Activated CD8-positive, alpha-beta memory T cell treated with anti-CD3 and anti-CD28 coated beads for 36 hours (primary cell): ENCODE data around the gene IP6K2. TPM values are rescaled to one million over a fixed set of nuclear protein-coding genes. Genes with fewer than 3 reads are reported as not detected.

Experiments
- CTCF ChIA-PET: fragments of 350-600 bp; sonication (Branson Sonifier 250); formaldehyde crosslinking; loops from one replicate; lab custom pipeline; 2021; ENCODE audit warnings: antibody characterized with exemption; lab: Charles Lee
- POLR2A ChIA-PET: fragments of 350-600 bp; sonication (Branson Sonifier 250); formaldehyde crosslinking; loops from one replicate; lab custom pipeline; 2021; ENCODE audit warnings: antibody characterized with exemption; lab: Charles Lee
- total RNA-seq, 2 experiments: library from RNA; stranded (reverse); gene quantifications; one replicate each; pipeline ENCODE4 v1.2.3, GENCODE V29; 2021

Gene IP6K2
- total RNA-seq, 2 experiments from 2014 or later, result 42.8 to 47.9 TPM

- POLR2A ChIA-PET, result interaction anchor here (1.0 kb wide), 1 partner anchor 11 kb away, joined by 3 read pairs; no protein-coding TSS in a partner anchor
- CTCF ChIA-PET, result no interaction called here
These were observed 20.4 kb downstream of the IP6K2 start for GRCh38 chr3:48696601-48697000.

DNA sequence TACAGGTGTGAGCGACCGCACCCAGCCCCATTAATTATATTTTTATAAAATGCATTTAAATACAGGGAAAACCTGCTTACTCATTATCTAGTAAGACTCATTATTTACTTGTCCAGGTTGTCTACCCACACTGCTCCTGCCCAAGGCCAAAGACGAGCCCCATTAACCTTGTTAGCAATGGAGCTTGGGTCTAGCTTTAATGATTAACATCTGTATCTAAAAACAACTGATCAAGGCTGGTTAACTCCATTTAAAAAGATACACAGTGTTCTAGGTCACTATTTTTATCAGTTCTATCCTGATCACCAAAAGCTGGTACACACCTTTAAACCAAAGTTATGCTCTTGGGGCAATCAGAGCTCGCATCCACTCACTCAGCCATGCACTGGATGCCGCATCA, 20.9 kb downstream of the IP6K2 start:
- POLR2A ChIA-PET, result interaction anchor here (1.0 kb wide), 1 partner anchor 10 kb away, joined by 3 read pairs; no protein-coding TSS in a partner anchor

DNA sequence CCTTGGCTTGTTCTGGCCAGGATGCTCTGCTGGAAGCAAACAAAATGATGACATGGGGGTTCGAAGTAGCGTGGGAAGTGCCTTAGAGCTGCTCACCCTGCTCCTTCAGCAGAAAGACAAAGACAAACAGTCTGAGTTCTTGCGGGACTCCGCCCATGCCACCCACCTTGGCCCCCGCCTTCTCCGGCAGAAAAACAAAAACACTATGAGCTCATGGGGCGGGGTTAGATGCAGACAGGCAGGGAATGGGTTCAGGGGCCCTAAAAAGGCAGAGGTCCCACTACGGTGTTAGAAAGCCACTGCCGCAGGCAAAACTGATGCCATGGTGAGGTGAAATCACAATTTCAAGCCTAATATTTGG, 21.6 kb downstream of the IP6K2 start:
- POLR2A ChIA-PET, result no interaction called here
- CTCF ChIA-PET, result interaction anchor here (0.8 to 1.2 kb wide), 2 partner anchors 10 to 32 kb away, joined by 3 read pairs; partner anchors contain the start of gene NCKIPSD

More for the DNA sequence above, 20.9 kb downstream of the IP6K2 start:
- CTCF ChIA-PET, result interaction anchor here (0.8 to 1.2 kb wide), 2 partner anchors 10 to 33 kb away, joined by 3 read pairs; partner anchors contain the start of gene NCKIPSD

GRCh38 chr3:48694610-48695392, 22.2 kb downstream of the IP6K2 start:
- POLR2A ChIA-PET, result no interaction called here
- CTCF ChIA-PET, result interaction anchor here (1.2 kb wide), 1 partner anchor 9 kb away, joined by 3 read pairs; the partner anchor contains the start of gene NCKIPSD

GRCh38 chr3:48693826-48694225, 23.2 kb downstream of the IP6K2 start:
- ChIA-PET CTCF (interaction anchor here (1.1 kb wide), 1 partner anchor 9 kb away, joined by 3 read pairs; no protein-coding TSS in a partner anchor), POLR2A (no interaction called here)

DNA sequence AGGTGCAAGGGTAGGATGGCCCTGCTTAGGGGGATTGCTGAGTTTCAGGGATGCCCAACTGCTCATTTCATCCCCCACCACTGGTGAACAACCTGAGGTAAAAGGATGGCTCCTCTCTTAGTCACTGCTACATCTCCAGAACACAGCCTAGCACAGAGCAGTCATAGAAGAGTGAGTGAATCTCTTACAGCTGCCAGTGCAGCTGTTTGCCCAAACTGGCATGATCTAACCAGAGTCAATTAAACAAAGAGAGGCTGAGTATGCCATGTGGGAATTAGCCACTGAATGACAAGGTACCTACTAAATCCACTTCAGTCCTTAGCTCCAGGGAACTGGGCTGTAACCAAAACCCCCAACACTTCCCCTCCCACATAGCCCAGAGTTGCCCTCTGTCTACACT, 24.5 kb downstream of the IP6K2 start:
- CTCF ChIA-PET, result interaction anchor here (0.6 to 1.1 kb wide), 2 partner anchors 8 to 405 kb away, joined by 3 to 5 read pairs; no protein-coding TSS in a partner anchor
- POLR2A ChIA-PET, result no interaction called here

GRCh38 chr3:48690846-48691458, 26.1 kb downstream of the IP6K2 start:
- CTCF ChIA-PET, result interaction anchor here (0.7 kb wide), 1 partner anchor 127 kb away, joined by 3 read pairs; no protein-coding TSS in a partner anchor
- POLR2A ChIA-PET, result interaction anchor here (0.6 to 0.7 kb wide), 2 partner anchors 10 to 602 kb away, joined by 3 to 11 read pairs; no protein-coding TSS in a partner anchor

GRCh38 chr3:48689384-48689783, 27.6 kb downstream of the IP6K2 start:
- CTCF ChIA-PET, result interaction anchor here (0.6 kb wide), 1 partner anchor 618 kb away, joined by 3 read pairs; no protein-coding TSS in a partner anchor
- POLR2A ChIA-PET, result no interaction called here

GRCh38 chr3:48688737-48689075, 28.3 kb downstream of the IP6K2 start:
- POLR2A ChIA-PET, result interaction anchor here (0.6 kb wide), 1 partner anchor 32 kb away, joined by 3 read pairs; no protein-coding TSS in a partner anchor
- CTCF ChIA-PET, result interaction anchor here (0.6 to 1.1 kb wide), 3 partner anchors 15 to 144 kb away, joined by 3 read pairs; partner anchors contain the start of gene CELSR3

DNA sequence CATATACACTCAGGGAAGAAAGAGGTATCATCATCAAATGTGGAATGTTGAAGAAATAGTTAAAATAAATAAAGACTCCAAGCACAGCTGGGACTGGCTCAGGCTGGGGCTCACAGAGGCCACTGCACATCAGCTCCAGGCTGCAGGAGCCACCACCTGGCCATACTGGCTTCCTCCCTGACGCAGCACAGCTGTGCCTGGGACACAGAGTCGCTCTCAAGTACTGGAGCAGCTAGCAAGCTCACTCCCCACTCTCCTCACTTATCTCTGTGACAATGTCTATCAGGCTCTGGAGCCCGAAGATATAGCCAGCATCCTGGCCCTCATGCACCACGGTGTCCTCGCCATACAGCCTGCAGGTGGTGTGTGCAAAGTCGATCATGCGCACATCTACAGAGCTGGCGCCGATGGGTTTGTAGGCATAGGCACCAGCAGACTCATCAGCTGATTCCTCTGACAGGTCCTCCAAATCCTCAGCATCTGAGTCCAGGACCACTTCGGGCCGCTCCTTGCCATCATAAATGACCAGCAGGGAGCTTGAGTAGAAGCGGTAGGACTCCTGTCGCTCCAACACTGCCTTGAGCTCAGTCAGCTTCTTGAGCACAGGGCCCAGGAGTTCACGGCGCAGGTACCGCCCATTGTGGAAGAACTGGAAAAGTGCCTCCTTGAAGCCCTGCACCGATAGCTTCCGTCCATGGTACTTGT, 28.8 kb downstream of the IP6K2 start:
- ChIA-PET POLR2A (interaction anchor here (0.5 to 0.6 kb wide), 2 partner anchors 32 to 359 kb away, joined by 3 to 4 read pairs; no protein-coding TSS in a partner anchor), CTCF (interaction anchor here (1.0 to 1.1 kb wide), 2 partner anchors 25 to 145 kb away, joined by 3 read pairs; partner anchors contain the start of gene CELSR3)

DNA sequence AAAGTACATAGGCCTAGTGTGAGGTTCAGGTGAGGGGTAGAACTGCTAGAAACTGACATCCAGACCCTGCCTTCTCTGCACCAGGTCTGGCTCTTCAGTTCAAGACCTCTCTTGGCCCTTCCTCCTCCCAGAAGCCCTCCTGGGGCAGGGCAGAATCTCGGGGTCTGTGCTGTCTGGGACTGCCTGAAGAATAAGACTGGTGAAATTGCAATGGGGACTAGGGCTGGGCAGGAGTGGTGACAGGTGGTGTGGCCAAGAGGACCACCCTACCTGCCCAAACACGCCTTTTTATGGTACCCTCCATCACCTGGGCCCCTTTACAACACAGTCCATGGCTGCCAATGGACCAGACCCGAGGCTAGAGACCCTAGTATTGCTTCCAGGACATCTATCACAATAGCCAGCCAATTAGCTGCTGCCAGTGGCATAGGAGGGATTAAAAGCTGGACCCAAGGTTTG, 29.8 kb downstream of the IP6K2 start:
- CTCF ChIA-PET, result interaction anchor here (1.3 to 2.0 kb wide), 3 partner anchors 29 to 57 kb away, joined by 3 to 7 read pairs (median 5); no protein-coding TSS in a partner anchor
- POLR2A ChIA-PET, result interaction anchor here (0.5 kb wide), 1 partner anchor 360 kb away, joined by 4 read pairs; no protein-coding TSS in a partner anchor

GRCh38 chr3:48686538-48687219, 30.3 kb downstream of the IP6K2 start:
- POLR2A ChIA-PET, result interaction anchor here (0.7 kb wide), 1 partner anchor 9 kb away, joined by 3 read pairs; no protein-coding TSS in a partner anchor
- CTCF ChIA-PET, result interaction anchor here (0.6 to 2.0 kb wide), 8 partner anchors 11 to 1089 kb away, joined by 3 to 7 read pairs (median 3); partner anchors contain the start of genes IMPDH2 and SLC26A6

DNA sequence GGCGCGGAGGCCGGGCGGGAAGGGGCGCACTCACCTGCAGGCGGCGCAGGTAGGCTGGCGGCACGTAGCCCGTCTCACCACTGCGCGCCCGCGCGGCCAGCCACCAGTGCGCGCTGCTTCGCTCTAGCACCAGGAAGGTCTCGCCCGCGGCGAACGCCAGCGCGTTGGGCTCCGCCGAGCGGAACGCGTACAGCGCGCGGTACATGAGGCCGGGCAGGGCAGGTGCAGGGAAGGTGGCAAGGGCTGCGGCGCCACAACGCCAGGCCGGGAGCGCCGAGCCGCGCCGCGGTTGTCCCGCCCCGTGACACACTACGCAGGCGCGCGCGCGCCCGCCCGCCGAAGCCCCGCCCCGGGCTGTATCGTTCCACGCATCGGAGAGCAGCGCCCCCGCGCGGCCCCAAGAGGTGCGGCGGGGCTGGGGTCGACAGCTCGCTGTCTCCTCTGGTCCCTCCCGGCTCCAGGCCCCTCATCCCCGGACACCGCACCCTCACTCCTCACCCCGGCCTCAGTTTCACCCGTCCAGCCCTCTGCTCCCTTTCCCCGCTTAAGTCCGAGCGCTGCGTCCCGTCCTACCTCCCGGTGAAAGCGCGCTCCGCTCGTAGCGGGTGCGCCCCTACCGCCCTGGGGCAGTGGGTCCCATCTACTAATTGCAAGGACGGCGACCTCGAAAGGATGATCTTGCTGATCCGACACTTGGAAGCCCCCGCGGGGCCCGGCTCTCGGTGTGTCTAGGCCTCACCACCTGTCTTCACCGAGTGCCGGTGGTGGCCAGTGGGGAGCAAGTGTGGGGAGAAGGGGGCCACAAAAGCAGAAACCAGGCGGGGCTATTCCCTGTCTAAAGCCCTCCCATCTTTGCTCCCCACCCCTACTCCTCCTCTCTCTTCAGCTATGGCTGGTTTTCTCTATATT, 31.2 kb downstream of the IP6K2 start, which contains the start of gene NCKIPSD:
Gene NCKIPSD (minus strand): TSS at position 313 of the 909 bp plus-strand sequence. CDS start 108 bp downstream, at position 205.
- POLR2A ChIA-PET, result interaction anchor here (0.6 to 1.0 kb wide), 4 partner anchors 9 to 385 kb away, joined by 3 read pairs; partner anchors contain the start of genes NME6 and SLC26A6
- CTCF ChIA-PET, result interaction anchor here (0.6 to 2.0 kb wide), 13 partner anchors 10 to 344 kb away, joined by 3 to 8 read pairs (median 3); partner anchors contain the start of genes CELSR3, IMPDH2 and SLC26A6

GRCh38 chr3:48685293-48685602, 31.8 kb downstream of the IP6K2 start:
- CTCF ChIA-PET, result interaction anchor here (0.8 to 2.0 kb wide), 11 partner anchors 10 to 344 kb away, joined by 3 to 8 read pairs (median 4); partner anchors contain the start of genes CELSR3, IMPDH2 and SLC26A6
- POLR2A ChIA-PET, result interaction anchor here (1.0 kb wide), 2 partner anchors 50 to 384 kb away, joined by 3 read pairs; partner anchors contain the start of genes NME6 and SLC26A6

GRCh38 chr3:48684480-48685143, 32.4 kb downstream of the IP6K2 start:
- CTCF ChIA-PET, result interaction anchor here (0.7 to 1.5 kb wide), 7 partner anchors 9 to 608 kb away, joined by 3 to 6 read pairs (median 3); partner anchors contain the start of gene SLC26A6
- POLR2A ChIA-PET, result no interaction called here

DNA sequence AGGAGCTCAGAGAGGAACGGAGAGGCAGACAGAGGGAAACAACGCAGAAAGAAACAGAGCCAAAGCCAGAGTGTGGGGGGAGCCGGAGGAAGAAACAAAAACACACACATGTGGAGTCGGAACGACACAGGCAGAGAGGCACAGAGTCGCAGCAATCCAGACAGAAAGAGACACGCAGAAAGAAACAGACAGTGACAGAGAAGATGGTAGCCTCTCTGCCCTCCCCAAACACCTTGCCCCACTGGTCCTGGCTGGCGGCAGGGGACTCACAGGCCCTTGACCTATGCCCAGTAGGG, 33.0 kb downstream of the IP6K2 start:
- CTCF ChIA-PET, result interaction anchor here (0.7 to 1.5 kb wide), 6 partner anchors 9 to 608 kb away, joined by 3 to 6 read pairs (median 3); no protein-coding TSS in a partner anchor
- POLR2A ChIA-PET, result interaction anchor here (0.7 kb wide), 1 partner anchor 248 kb away, joined by 3 read pairs; no protein-coding TSS in a partner anchor
